Putamen (tissue), 1 donor: ENCODE results near the gene BZW2.
A peak's percentile ranks its signal among the peaks of the same experiment; 100 is the strongest.

Experiments
- DNase-seq: peaks from one replicate; pipeline ENCODE4 v3.0.0-alpha.2; 2016; ENCODE audit warnings: low spot score

Gene BZW2

GRCh38 chr7:16721541-16721940 lies 75.6 kb downstream of the BZW2 start:
- peak; percentile 52 for DNase-seq

GRCh38 chr7:16724344-16724743 lies 78.4 kb downstream of the BZW2 start:
- DNase-seq: peak; percentile 28

- no peak for DNase-seq
Observed at GRCh38 chr7:16726189-16726588, 80.2 kb downstream of the BZW2 start.

GRCh38 chr7:16727736-16728135 lies 81.8 kb downstream of the BZW2 start:
- no peak for DNase-seq

- no peak for DNase-seq
Observed at GRCh38 chr7:16728811-16729210, 82.8 kb downstream of the BZW2 start.

- DNase-seq: no peak
Observed at GRCh38 chr7:16729541-16729940, 83.6 kb downstream of the BZW2 start.

- DNase-seq: no peak
Observed at GRCh38 chr7:16730937-16731336, 85.0 kb downstream of the BZW2 start.

GRCh38 chr7:16732828-16733227 lies 86.8 kb downstream of the BZW2 start:
- no peak for DNase-seq

GRCh38 chr7:16734148-16734726 lies 88.3 kb downstream of the BZW2 start:
- DNase-seq: no peak

GRCh38 chr7:16735020-16735419 lies 89.0 kb downstream of the BZW2 start:
- no peak for DNase-seq

- no peak for DNase-seq
Observed at GRCh38 chr7:16738011-16738688, 92.2 kb downstream of the BZW2 start.

GRCh38 chr7:16739863-16740622 lies 94.1 kb downstream of the BZW2 start:
- DNase-seq: no peak

GRCh38 chr7:16740623-16740953 lies 94.6 kb downstream of the BZW2 start:
- DNase-seq: no peak

- DNase-seq: no peak
Observed at GRCh38 chr7:16740996-16741395, 95.0 kb downstream of the BZW2 start.

GRCh38 chr7:16741676-16742075 lies 95.7 kb downstream of the BZW2 start:
- DNase-seq: no peak

- no peak for DNase-seq
Observed at GRCh38 chr7:16742547-16742946, 96.6 kb downstream of the BZW2 start.

GRCh38 chr7:16743236-16743635 lies 97.3 kb downstream of the BZW2 start:
- no peak for DNase-seq

GRCh38 chr7:16744518-16745250 lies 98.7 kb downstream of the BZW2 start:
- DNase-seq: no peak

- DNase-seq: no peak
Observed at GRCh38 chr7:16745645-16746044, 99.7 kb downstream of the BZW2 start.

- no peak for DNase-seq
Observed at GRCh38 chr7:16747102-16747501, 101.1 kb downstream of the BZW2 start.

GRCh38 chr7:16753102-16753931 lies 107.3 kb downstream of the BZW2 start, which contains the start of gene TSPAN13:
Gene TSPAN13, plus strand, starts transcription at chr7:16753755. Its CDS starts 213 bp downstream, at chr7:16753968.
- DNase-seq: peak; percentile 74
